ENCODE measurements around the gene NFIX.

- TF ChIP-seq CTCF (IDR thresholded peaks at IDR 0.05): no peak
- TF ChIP-seq EP300 (IDR thresholded peaks at IDR 0.05): no peak
- no peak for TF ChIP-seq POLR2A (IDR thresholded peaks at IDR 0.05)
Measured at GRCh38 chr19:13128583-13128982, 133.3 kb downstream of the NFIX start.

Measured in tibial nerve (tissue), 4 donors.